Measurements from ENCODE around the gene DHX38.

DHX38 gene

GRCh38 chr16:72083778-72084404 lies 9.8 kb upstream of the DHX38 start:
- no peak for DNase-seq (ENCODE audit: low read depth in 2 of 2, low spot score in 1 of 2)

DNA sequence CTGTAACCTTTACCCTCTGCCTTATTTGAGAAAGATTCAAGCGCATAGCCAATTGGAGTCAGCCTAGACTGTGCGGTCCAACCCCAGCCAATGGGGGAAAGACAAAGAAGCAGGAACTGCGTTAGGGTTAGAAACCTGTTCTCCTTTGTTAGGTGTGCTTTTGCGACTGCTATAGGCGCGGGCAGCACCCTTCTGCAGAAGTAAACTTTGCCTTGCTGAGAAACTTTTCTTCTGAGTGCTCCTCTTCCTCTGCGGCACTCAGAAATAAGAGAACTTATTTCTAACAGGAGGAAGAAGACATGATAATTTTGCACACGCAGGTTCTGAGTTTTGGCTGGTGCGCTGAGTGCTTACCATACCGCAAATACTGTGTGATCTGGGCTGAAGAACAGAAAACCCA lies 9.2 kb upstream of the DHX38 start:
- DNase-seq (ENCODE audit: low read depth in 2 of 2, low spot score in 1 of 2), result no peak

GRCh38 chr16:72085002-72085401 lies 8.6 kb upstream of the DHX38 start:
- no peak for DNase-seq (ENCODE audit: low read depth in 2 of 2, low spot score in 1 of 2)

- no peak for DNase-seq (ENCODE audit: low read depth in 2 of 2, low spot score in 1 of 2)
These were observed 2.4 kb upstream of the DHX38 start for GRCh38 chr16:72091217-72091616.

DNA sequence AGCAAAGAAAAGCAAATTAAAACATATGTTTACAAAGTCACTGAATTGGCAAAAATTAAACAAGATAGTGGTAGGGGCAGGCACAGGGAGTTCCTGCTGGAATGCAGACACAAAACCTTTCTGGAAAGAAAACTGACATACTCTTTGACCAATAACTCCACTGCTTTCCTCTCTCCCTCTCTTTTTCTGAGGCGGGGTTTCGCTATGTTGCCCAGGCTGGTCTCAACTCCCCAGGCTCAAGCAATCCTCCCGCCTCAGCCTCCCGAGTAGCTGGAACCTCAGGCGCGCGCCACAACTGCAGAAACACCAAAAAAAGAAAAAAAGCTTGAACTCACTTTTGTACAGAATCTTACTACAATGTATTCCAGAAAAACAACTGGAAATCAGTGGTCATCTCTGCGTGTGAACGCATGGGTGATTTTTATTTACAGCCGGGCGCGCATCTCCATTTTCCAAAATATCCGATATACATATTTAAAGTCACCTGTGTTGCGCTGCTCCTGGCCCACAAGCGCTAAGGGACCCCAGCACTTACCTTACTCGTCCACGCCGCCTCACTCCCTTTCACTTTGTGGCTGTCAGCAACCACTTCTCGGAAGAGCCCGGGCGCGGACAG lies 707 bp upstream of the DHX38 start:
- DNase-seq (ENCODE audit: low read depth in 2 of 2, low spot score in 1 of 2), result no peak

- no peak for DNase-seq (ENCODE audit: low read depth in 2 of 2, low spot score in 1 of 2)
These were observed 591 bp downstream of the DHX38 start for GRCh38 chr16:72094266-72094610.

DNA sequence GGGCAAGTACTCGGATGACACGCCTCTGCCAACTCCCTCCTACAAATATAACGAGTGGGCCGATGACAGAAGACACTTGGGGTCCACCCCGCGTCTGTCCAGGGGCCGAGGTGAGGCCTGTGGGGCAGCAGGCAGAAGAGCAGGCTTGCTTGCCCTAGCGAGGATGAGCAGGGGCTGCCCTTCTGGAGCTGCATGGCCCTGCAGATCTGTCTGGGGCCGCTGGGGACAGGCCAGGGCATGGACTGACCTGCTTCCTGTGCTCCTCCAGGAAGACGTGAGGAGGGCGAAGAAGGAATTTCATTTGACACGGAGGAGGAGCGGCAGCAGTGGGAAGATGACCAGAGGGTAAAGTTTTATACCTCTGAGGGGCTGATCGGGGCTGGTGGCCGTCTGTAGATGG lies 5.3 kb downstream of the DHX38 start:
- DNase-seq (ENCODE audit: low read depth in 2 of 2, low spot score in 1 of 2), result no peak

- no peak for DNase-seq (ENCODE audit: low read depth in 2 of 2, low spot score in 1 of 2)
These were observed 5.8 kb downstream of the DHX38 start for GRCh38 chr16:72099377-72099818.

DNA sequence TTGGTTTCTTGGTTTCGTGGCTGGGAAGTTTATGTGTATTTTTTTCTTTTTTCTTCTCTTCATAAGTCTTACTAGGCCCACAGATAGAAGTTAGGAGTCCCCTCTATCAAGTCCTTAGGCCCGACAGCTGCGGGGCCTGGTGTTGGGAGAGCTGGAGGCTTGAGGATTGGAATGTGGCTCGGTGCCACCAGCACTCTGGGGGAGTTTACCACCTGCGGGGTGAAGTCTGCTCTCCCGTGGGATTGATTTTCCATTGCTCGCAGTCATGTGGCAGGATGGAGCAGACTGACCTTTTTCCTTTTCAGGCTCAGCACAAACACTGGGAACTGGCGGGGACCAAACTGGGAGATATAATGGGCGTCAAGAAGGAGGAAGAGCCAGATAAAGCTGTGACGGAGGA lies 7.5 kb downstream of the DHX38 start:
- no peak for DNase-seq (ENCODE audit: low read depth in 2 of 2, low spot score in 1 of 2)

- no peak for DNase-seq (ENCODE audit: low read depth in 2 of 2, low spot score in 1 of 2)
These were observed 11.3 kb downstream of the DHX38 start for GRCh38 chr16:72104905-72105304.

DNA sequence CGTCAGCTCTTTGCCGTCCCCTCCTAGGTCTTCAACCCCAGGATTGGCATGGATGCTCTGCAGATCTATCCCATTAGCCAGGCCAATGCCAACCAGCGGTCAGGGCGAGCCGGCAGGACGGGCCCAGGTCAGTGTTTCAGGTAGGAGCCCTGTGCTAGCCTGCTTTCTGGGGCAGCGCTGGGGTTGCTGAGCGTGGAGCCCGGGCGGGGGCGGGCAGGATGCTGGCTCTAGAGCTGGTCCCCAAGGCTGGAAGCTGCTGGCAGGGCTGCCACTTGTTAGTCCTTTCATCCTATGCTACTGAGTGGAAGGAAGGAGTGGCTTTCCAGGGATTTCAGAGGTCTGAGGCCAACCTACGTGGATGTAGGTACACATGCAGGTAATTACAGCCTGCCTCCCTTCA lies 12.3 kb downstream of the DHX38 start:
- DNase-seq (ENCODE audit: low read depth in 2 of 2, low spot score in 1 of 2), result no peak

DNA sequence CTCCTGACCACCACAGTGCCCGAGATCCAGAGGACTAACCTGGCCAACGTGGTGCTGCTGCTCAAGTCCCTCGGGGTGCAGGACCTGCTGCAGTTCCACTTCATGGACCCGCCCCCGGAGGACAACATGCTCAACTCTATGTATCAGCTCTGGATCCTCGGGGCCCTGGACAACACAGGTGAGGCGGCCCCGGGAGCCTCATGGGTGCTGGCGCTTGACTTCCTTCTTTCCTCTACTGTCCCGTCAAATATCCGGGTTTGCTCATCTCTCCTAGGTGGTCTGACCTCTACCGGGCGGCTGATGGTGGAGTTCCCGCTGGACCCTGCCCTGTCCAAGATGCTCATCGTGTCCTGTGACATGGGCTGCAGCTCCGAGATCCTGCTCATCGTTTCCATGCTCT lies 13.7 kb downstream of the DHX38 start:
- no peak for DNase-seq (ENCODE audit: low read depth in 2 of 2, low spot score in 1 of 2)

GRCh38 chr16:72108353-72109102 lies 14.9 kb downstream of the DHX38 start:
- DNase-seq (ENCODE audit: low read depth in 2 of 2, low spot score in 1 of 2), result no peak

- DNase-seq (ENCODE audit: low read depth in 2 of 2, low spot score in 1 of 2), result no peak
These were observed 15.7 kb downstream of the DHX38 start for GRCh38 chr16:72109300-72109699.

DNA sequence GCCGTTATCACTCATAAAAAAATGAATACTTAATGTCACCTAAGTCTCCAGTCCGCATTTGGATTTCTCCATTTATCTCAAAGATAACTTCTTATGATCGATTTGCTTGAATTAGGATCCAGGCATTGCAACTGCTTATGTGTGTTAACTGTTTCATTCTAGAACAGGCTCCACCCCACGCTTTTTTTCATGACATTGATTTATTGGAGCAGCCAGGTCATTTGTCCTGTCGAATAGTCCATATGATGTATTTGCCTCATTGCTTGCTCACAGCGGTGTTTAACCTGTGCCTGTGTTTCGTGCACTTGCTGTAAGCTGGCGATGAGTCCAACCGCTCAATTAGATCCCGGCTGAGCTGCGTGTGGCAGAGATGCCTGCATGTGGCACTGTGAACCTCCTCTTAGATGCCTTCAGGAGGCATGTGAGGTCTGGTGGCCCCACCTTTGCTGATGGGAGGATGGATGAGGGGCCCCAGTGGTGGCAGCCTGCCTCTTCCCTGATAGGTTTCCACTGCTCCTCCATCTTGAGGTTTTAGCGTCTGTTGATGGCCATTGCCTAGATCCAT lies 16.4 kb downstream of the DHX38 start:
- DNase-seq (ENCODE audit: low read depth in 2 of 2, low spot score in 1 of 2), result no peak

DNA sequence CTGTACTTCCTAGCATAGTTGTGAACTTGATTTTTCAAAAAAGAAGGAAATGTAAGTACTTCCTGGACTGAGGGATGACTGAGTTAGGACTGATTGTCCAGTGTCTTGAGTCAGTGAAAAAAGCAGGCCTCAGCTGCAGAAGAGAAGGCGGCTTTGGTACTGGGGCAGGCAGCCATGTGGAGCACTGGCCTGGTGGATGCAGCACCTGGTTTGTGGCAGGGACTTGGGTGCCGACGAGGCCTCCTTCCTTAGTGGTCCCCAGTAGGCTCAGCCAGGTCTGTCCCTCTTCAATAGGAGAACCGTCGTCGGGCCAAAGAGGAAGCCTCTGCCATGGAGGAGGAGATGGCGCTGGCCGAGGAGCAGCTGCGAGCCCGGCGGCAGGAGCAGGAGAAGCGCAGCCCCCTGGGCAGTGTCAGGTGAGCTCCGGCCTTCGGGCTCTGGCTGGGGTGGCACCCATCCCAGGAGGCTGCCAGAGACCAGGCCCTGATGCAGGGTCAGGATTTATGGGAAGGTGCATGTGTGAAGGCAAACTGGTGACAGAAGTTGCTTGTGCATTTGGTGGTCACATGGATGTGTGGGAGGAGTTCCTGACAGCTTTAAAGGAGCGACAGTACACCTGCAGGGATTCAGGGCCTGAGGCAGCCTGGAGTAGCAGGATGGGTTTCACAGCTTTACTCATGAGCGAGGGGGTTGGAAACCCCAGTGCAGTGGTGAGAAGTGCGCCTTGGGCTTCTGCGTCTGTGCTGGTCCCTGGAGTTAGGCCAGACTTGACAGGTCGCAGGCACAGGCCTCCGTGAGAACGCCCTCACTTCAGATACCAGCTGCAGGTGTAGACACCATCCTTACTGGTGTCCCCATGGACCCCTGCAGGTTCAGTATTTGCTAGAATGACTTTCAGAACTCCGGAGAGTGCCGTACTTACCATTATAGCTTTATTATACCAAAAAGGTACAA lies 17.3 kb downstream of the DHX38 start:
- DNase-seq (ENCODE audit: low read depth in 2 of 2, low spot score in 1 of 2), result no peak

- DNase-seq (ENCODE audit: low read depth in 2 of 2, low spot score in 1 of 2), result no peak
These were observed 18.2 kb downstream of the DHX38 start for GRCh38 chr16:72111657-72112451.

- no peak for DNase-seq (ENCODE audit: low read depth in 2 of 2, low spot score in 1 of 2)
These were observed 18.8 kb downstream of the DHX38 start for GRCh38 chr16:72112452-72112792.

GRCh38 chr16:72112906-72113615 lies 19.4 kb downstream of the DHX38 start:
- DNase-seq (ENCODE audit: low read depth in 2 of 2, low spot score in 1 of 2), result no peak

DNA sequence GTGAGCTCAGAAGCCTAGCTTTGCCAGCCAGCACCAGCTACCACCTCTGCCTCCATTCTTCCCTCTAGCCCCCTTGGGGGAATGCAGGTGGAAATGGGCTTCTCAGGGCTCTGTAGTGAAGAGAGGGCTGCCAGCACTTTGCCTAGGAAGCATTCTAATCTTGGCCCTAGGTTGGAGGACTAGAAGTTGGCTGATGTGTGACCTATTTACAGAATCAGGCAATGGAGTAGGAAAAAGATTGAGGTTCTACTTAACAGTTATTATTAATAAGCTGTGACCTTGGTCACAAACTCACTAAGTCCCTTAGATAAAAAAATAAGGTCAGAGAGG lies 19.9 kb downstream of the DHX38 start:
- DNase-seq (ENCODE audit: low read depth in 2 of 2, low spot score in 1 of 2), result no peak
